Stimulated activated naive B cell treated with anti-CD40 and anti-IgM and Interleukin-4, amounts not matched to agents 10 μg/mL and 1 μg/mL and 100 μg/mL, for 72 hours (primary cell): ENCODE data around the gene PRKG1.
A peak's percentile ranks its signal among the peaks of the same experiment; 100 is the strongest.

Experiments used
- ATAC-seq, 2 donors: fragments of 150-1000 bp; cut with Tn5 transposase; replicated peaks; 2 replicates each; pipeline ENCODE4 v1.10.0; 2021; ENCODE audit warnings: moderate library complexity in 1 of 2
- DNase-seq: peaks from one replicate; pipeline ENCODE4 v3.0.0; 2021
- H3K27ac Mint-ChIP-seq: one replicate; pipeline ENCODE4 v1.8.0; 2022; ENCODE audit warnings: mild to moderate bottlenecking, mixed read lengths
- H3K27me3 Mint-ChIP-seq, 2 donors: one replicate each; pipeline ENCODE4 v1.8.0; 2022; ENCODE audit warnings: mixed read lengths in 2 of 2
- H3K36me3 Mint-ChIP-seq, 2 donors: one replicate each; pipeline ENCODE4 v1.8.0; 2022; ENCODE audit warnings: mixed read lengths in 2 of 2, mild to moderate bottlenecking in 1 of 2
- H3K4me1 Mint-ChIP-seq, 2 donors: one replicate each; pipeline ENCODE4 v1.8.0; 2022; ENCODE audit warnings: mixed read lengths in 2 of 2, mild to moderate bottlenecking in 1 of 2
- H3K4me3 Mint-ChIP-seq, 2 donors: one replicate each; pipeline ENCODE4 v1.8.0; 2022; ENCODE audit warnings: mild to moderate bottlenecking in 2 of 2, mixed read lengths in 2 of 2, moderate library complexity in 1 of 2
- H3K9me3 Mint-ChIP-seq, 2 donors: one replicate each; pipeline ENCODE4 v1.8.0; 2022; ENCODE audit warnings: mixed read lengths in 2 of 2, mild to moderate bottlenecking in 1 of 2

The PRKG1 gene

GRCh38 chr10:51767103-51767763 lies 692.9 kb downstream of the PRKG1 start:
- peaks cover 9 to 11% of the 10 kb centered on the region in 2 donors for H3K9me3 Mint-ChIP-seq
- no peaks in the 10 kb centered on the region for H3K36me3 Mint-ChIP-seq
- ATAC-seq (no peak), DNase-seq (no peak)
- H3K4me3 Mint-ChIP-seq, result no peak overlapping the region
- H3K27me3 Mint-ChIP-seq, result peaks cover 0 to 11% of the 10 kb centered on the region in 2 donors
- no peaks in the 10 kb centered on the region for H3K4me1 Mint-ChIP-seq
- H3K27ac Mint-ChIP-seq, result no peak overlapping the region

- ATAC-seq, result no peak
Measured at GRCh38 chr10:51768886-51769465, 694.7 kb downstream of the PRKG1 start.

GRCh38 chr10:51770709-51771108 lies 696.4 kb downstream of the PRKG1 start:
- ATAC-seq, result no peak

More at GRCh38 chr10:51768886-51769465, 694.7 kb downstream of the PRKG1 start:
- Mint-ChIP-seq H3K27ac (no peak overlapping the region), H3K27me3 (peaks cover 0 to 11% of the 10 kb centered on the region in 2 donors), H3K4me3 (no peak overlapping the region), H3K4me1 (no peaks in the 10 kb centered on the region), H3K9me3 (peaks cover 9 to 11% of the 10 kb centered on the region in 2 donors), H3K36me3 (no peaks in the 10 kb centered on the region)
- DNase-seq, result no peak

GRCh38 chr10:51772387-51772786 lies 698.1 kb downstream of the PRKG1 start:
- Mint-ChIP-seq H3K27me3 (peaks cover 0 to 4% of the 10 kb centered on the region in 2 donors), H3K4me3 (no peak overlapping the region), H3K27ac (no peak overlapping the region), H3K4me1 (no peaks in the 10 kb centered on the region), H3K36me3 (no peaks in the 10 kb centered on the region), H3K9me3 (no peaks in the 10 kb centered on the region)
- ATAC-seq (no peak), DNase-seq (no peak)

More at GRCh38 chr10:51770709-51771108, 696.4 kb downstream of the PRKG1 start:
- Mint-ChIP-seq H3K9me3 (peaks cover 9 to 11% of the 10 kb centered on the region in 2 donors), H3K27ac (no peak overlapping the region), H3K4me1 (no peaks in the 10 kb centered on the region), H3K27me3 (peaks cover 0 to 12% of the 10 kb centered on the region in 2 donors), H3K4me3 (no peak overlapping the region), H3K36me3 (no peaks in the 10 kb centered on the region)
- no peak for DNase-seq

- Mint-ChIP-seq H3K27ac (no peak overlapping the region), H3K27me3 (peaks cover 0 to 4% of the 10 kb centered on the region in 2 donors), H3K4me1 (no peaks in the 10 kb centered on the region), H3K4me3 (no peak overlapping the region), H3K36me3 (no peaks in the 10 kb centered on the region), H3K9me3 (no peaks in the 10 kb centered on the region)
- ATAC-seq, result no peak
- no peak for DNase-seq
Measured at GRCh38 chr10:51773681-51774080, 699.4 kb downstream of the PRKG1 start.

- no peak for DNase-seq
- no peaks in the 10 kb centered on the region for H3K27me3 Mint-ChIP-seq
- no peaks in the 10 kb centered on the region for H3K4me1 Mint-ChIP-seq
- H3K9me3 Mint-ChIP-seq, result no peaks in the 10 kb centered on the region
- no peak overlapping the region for H3K4me3 Mint-ChIP-seq
- no peaks in the 10 kb centered on the region for H3K36me3 Mint-ChIP-seq
- H3K27ac Mint-ChIP-seq, result no peak overlapping the region
- peak in 1 of 2 donors; percentile 36 for ATAC-seq
Measured at GRCh38 chr10:51783941-51784340, 709.7 kb downstream of the PRKG1 start.

GRCh38 chr10:51786016-51786683 lies 711.9 kb downstream of the PRKG1 start:
- H3K4me1 Mint-ChIP-seq, result no peaks in the 10 kb centered on the region
- no peak overlapping the region for H3K4me3 Mint-ChIP-seq
- H3K9me3 Mint-ChIP-seq, result peaks cover 2 to 3% of the 10 kb centered on the region in 2 donors
- peaks cover 0 to 5% of the 10 kb centered on the region in 2 donors for H3K27me3 Mint-ChIP-seq
- H3K36me3 Mint-ChIP-seq, result no peaks in the 10 kb centered on the region
- no peak for ATAC-seq
- H3K27ac Mint-ChIP-seq, result no peak overlapping the region
- DNase-seq, result no peak

- H3K4me1 Mint-ChIP-seq, result no peaks in the 10 kb centered on the region
- peaks cover 0 to 5% of the 10 kb centered on the region in 2 donors for H3K27me3 Mint-ChIP-seq
- DNase-seq (no peak), ATAC-seq (no peak)
- no peaks in the 10 kb centered on the region for H3K36me3 Mint-ChIP-seq
- peaks cover 6 to 7% of the 10 kb centered on the region in 2 donors for H3K9me3 Mint-ChIP-seq
- H3K27ac Mint-ChIP-seq, result no peak overlapping the region
- H3K4me3 Mint-ChIP-seq, result no peak overlapping the region
Measured at GRCh38 chr10:51786684-51787035, 712.4 kb downstream of the PRKG1 start.

- peaks cover 15 to 18% of the 10 kb centered on the region in 2 donors for H3K9me3 Mint-ChIP-seq
- no peak overlapping the region for H3K4me3 Mint-ChIP-seq
- no peak overlapping the region for H3K27ac Mint-ChIP-seq
- no peaks in the 10 kb centered on the region for H3K36me3 Mint-ChIP-seq
- no peak for DNase-seq
- H3K4me1 Mint-ChIP-seq, result no peaks in the 10 kb centered on the region
- H3K27me3 Mint-ChIP-seq, result peaks cover 0 to 5% of the 10 kb centered on the region in 2 donors
- ATAC-seq, result no peak
Measured at GRCh38 chr10:51788273-51788672, 714.0 kb downstream of the PRKG1 start.

GRCh38 chr10:51789118-51789517 lies 714.8 kb downstream of the PRKG1 start:
- no peak overlapping the region for H3K4me3 Mint-ChIP-seq
- ATAC-seq, result no peak
- peaks cover 18 to 21% of the 10 kb centered on the region in 2 donors for H3K9me3 Mint-ChIP-seq
- no peak overlapping the region for H3K27ac Mint-ChIP-seq
- no peaks in the 10 kb centered on the region for H3K4me1 Mint-ChIP-seq
- DNase-seq, result no peak
- H3K36me3 Mint-ChIP-seq, result no peaks in the 10 kb centered on the region
- peaks cover 0 to 5% of the 10 kb centered on the region in 2 donors for H3K27me3 Mint-ChIP-seq

- ATAC-seq, result no peak
- Mint-ChIP-seq H3K9me3 (peaks cover 18 to 21% of the 10 kb centered on the region in 2 donors), H3K36me3 (no peaks in the 10 kb centered on the region), H3K27ac (no peak overlapping the region), H3K4me3 (no peak overlapping the region), H3K4me1 (no peaks in the 10 kb centered on the region), H3K27me3 (peaks cover 0 to 5% of the 10 kb centered on the region in 2 donors)
- no peak for DNase-seq
Measured at GRCh38 chr10:51789903-51790302, 715.6 kb downstream of the PRKG1 start.

GRCh38 chr10:51792678-51793077 lies 718.4 kb downstream of the PRKG1 start:
- Mint-ChIP-seq H3K27ac (no peak overlapping the region), H3K4me3 (no peak overlapping the region), H3K4me1 (no peaks in the 10 kb centered on the region), H3K36me3 (no peaks in the 10 kb centered on the region), H3K27me3 (peaks cover 0 to 5% of the 10 kb centered on the region in 2 donors), H3K9me3 (peaks cover 18 to 21% of the 10 kb centered on the region in 2 donors)
- no peak for DNase-seq
- ATAC-seq, result no peak

GRCh38 chr10:51800121-51800520 lies 725.8 kb downstream of the PRKG1 start:
- Mint-ChIP-seq H3K27me3 (no peaks in the 10 kb centered on the region), H3K27ac (no peak overlapping the region), H3K9me3 (no peaks in the 10 kb centered on the region), H3K4me3 (no peak overlapping the region), H3K36me3 (no peaks in the 10 kb centered on the region), H3K4me1 (no peaks in the 10 kb centered on the region)
- no peak for DNase-seq
- no peak for ATAC-seq

- no peaks in the 10 kb centered on the region for H3K36me3 Mint-ChIP-seq
- H3K4me3 Mint-ChIP-seq, result no peak overlapping the region
- H3K27me3 Mint-ChIP-seq, result no peaks in the 10 kb centered on the region
- no peaks in the 10 kb centered on the region for H3K9me3 Mint-ChIP-seq
- no peaks in the 10 kb centered on the region for H3K4me1 Mint-ChIP-seq
- no peak overlapping the region for H3K27ac Mint-ChIP-seq
- DNase-seq (no peak), ATAC-seq (no peak)
Measured at GRCh38 chr10:51800725-51801424, 726.6 kb downstream of the PRKG1 start.
